ENCODE measurements around the gene CDC42EP2. TPM values are rescaled to one million over a fixed set of nuclear protein-coding genes. Genes with fewer than 3 reads are reported as not detected.

Gene CDC42EP2
- total RNA-seq, 1 donor from 2014 or later: 23.5 TPM

DNA sequence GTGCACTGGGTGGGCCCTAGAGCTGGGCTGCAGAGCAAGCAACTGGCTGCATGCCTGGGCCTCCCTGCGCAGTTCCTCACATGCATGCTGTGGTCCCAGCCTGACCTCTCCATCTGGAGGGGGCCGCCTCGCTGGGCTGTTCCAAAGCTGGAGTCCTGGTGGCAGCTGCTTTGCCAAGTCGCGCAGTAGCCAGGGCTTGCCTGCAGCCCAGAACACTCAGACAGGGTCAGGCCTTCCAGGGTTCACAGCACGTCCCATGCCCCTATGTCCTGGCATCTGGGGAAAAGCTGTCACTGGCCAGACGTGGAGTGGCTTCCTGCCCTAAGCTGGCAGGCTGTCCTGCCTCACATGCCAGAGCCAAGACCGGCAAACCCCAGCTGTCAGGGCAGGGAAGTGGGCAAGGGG is 16.5 kb upstream of the CDC42EP2 start:
- Mint-ChIP-seq H3K9me3 (ENCODE audit: unreplicated experiment) (peaks cover 8% of the 10 kb centered on the region), H3K4me3 (ENCODE audit: unreplicated experiment) (no peak overlapping the region), H3K36me3 (ENCODE audit: unreplicated experiment) (peaks cover 5% of the 10 kb centered on the region), H3K27ac (ENCODE audit: unreplicated experiment) (peak overlapping the region; percentile 22), H3K27me3 (ENCODE audit: unreplicated experiment) (peaks cover 15% of the 10 kb centered on the region), H3K4me1 (ENCODE audit: low read depth, unreplicated experiment) (peaks cover 49% of the 10 kb centered on the region)
- TF ChIP-seq, protein P1, sequence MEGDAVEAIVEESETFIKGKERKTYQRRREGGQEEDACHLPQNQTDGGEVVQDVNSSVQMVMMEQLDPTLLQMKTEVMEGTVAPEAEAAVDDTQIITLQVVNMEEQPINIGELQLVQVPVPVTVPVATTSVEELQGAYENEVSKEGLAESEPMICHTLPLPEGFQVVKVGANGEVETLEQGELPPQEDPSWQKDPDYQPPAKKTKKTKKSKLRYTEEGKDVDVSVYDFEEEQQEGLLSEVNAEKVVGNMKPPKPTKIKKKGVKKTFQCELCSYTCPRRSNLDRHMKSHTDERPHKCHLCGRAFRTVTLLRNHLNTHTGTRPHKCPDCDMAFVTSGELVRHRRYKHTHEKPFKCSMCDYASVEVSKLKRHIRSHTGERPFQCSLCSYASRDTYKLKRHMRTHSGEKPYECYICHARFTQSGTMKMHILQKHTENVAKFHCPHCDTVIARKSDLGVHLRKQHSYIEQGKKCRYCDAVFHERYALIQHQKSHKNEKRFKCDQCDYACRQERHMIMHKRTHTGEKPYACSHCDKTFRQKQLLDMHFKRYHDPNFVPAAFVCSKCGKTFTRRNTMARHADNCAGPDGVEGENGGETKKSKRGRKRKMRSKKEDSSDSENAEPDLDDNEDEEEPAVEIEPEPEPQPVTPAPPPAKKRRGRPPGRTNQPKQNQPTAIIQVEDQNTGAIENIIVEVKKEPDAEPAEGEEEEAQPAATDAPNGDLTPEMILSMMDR (IDR thresholded peaks at IDR 0.05; ENCODE audit: partially characterized antibody, unreplicated experiment): no peak
- peak; percentile 54 for DNase-seq

- Mint-ChIP-seq H3K9me3 (ENCODE audit: unreplicated experiment) (peaks cover 8% of the 10 kb centered on the region), H3K36me3 (ENCODE audit: unreplicated experiment) (peaks cover 5% of the 10 kb centered on the region), H3K27me3 (ENCODE audit: unreplicated experiment) (peaks cover 15% of the 10 kb centered on the region), H3K27ac (ENCODE audit: unreplicated experiment) (peak overlapping the region; percentile 22), H3K4me1 (ENCODE audit: low read depth, unreplicated experiment) (peaks cover 45% of the 10 kb centered on the region), H3K4me3 (ENCODE audit: unreplicated experiment) (no peak overlapping the region)
- TF ChIP-seq, protein P1 (IDR thresholded peaks at IDR 0.05; ENCODE audit: partially characterized antibody, unreplicated experiment): no peak
- no peak for DNase-seq
Measured at GRCh38 chr11:65298655-65299179, 15.9 kb upstream of the CDC42EP2 start.

- no peaks in the 10 kb centered on the region for H3K36me3 Mint-ChIP-seq (ENCODE audit: unreplicated experiment)
- DNase-seq: no peak
- TF ChIP-seq, protein P1 (IDR thresholded peaks at IDR 0.05; ENCODE audit: partially characterized antibody, unreplicated experiment): no peak
- peaks cover 5% of the 10 kb centered on the region for H3K9me3 Mint-ChIP-seq (ENCODE audit: unreplicated experiment)
- peaks cover 27% of the 10 kb centered on the region for H3K4me1 Mint-ChIP-seq (ENCODE audit: low read depth, unreplicated experiment)
- peaks cover 14% of the 10 kb centered on the region for H3K27me3 Mint-ChIP-seq (ENCODE audit: unreplicated experiment)
- H3K27ac Mint-ChIP-seq (ENCODE audit: unreplicated experiment): no peak overlapping the region
- H3K4me3 Mint-ChIP-seq (ENCODE audit: unreplicated experiment): no peak overlapping the region
Measured at GRCh38 chr11:65300621-65301275, 13.9 kb upstream of the CDC42EP2 start.

- Mint-ChIP-seq H3K9me3 (ENCODE audit: unreplicated experiment) (peaks cover 5% of the 10 kb centered on the region), H3K4me3 (ENCODE audit: unreplicated experiment) (peak overlapping the region; percentile 35), H3K27ac (ENCODE audit: unreplicated experiment) (peak overlapping the region; percentile 89), H3K36me3 (ENCODE audit: unreplicated experiment) (no peaks in the 10 kb centered on the region), H3K27me3 (ENCODE audit: unreplicated experiment) (peaks cover 14% of the 10 kb centered on the region), H3K4me1 (ENCODE audit: low read depth, unreplicated experiment) (peaks cover 24% of the 10 kb centered on the region)
- peak; percentile 83 for DNase-seq
- TF ChIP-seq, protein P1 (IDR thresholded peaks at IDR 0.05; ENCODE audit: partially characterized antibody, unreplicated experiment): no peak
Measured at GRCh38 chr11:65301491-65302329, 13.0 kb upstream of the CDC42EP2 start.
